H1 (cell line): Measurements from ENCODE around the gene TPP2. TPM values are rescaled to one million over a fixed set of nuclear protein-coding genes. Genes with fewer than 3 reads are reported as not detected.

Experiments used
- CTCF ChIA-PET: fragments of 300-600 bp; sonication (Branson Sonifier 250); formaldehyde crosslinking; loops from one replicate; lab custom pipeline; 2021; ENCODE audit not compliant: partially characterized antibody; lab: Charles Lee
- POLR2A ChIA-PET: fragments of 300-600 bp; sonication (Branson Sonifier 250); formaldehyde crosslinking; loops from one replicate; lab custom pipeline; 2021; ENCODE audit warnings: inconsistent platforms; ENCODE audit not compliant: partially characterized antibody; lab: Charles Lee
- DNase-seq, 2 experiments: peaks; one replicate each; pipeline versions ENCODE4 v3.0.0 to v3.0.0-alpha.2; 2010 to 2022; ENCODE audit warnings: low spot score in 2 of 2, low read depth in 1 of 2, mixed read lengths in 1 of 2
- FAIRE-seq: peaks from 2 replicates; lab custom pipeline; 2011; peaks lifted over from hg19 to GRCh38; lab: Jason Lieb, UNC
- H2AFZ ChIP-seq: 2 replicates; pipeline ENCODE4 v1.8.1; 2012; ENCODE audit warnings: low read length, inconsistent platforms
- H2AK5ac ChIP-seq: 2 replicates; pipeline ENCODE4 v1.6.1; 2013; ENCODE audit warnings: low read depth, low read length
- H2BK120ac ChIP-seq: replicated peaks from 2 replicates; pipeline ENCODE3; 2013; ENCODE audit warnings: low read depth, low read length, inconsistent platforms
- H2BK12ac ChIP-seq: 2 replicates; pipeline ENCODE4 v1.6.1; 2013; ENCODE audit warnings: low read depth, low read length
- H2BK15ac ChIP-seq: 2 replicates; pipeline ENCODE4 v1.6.1; 2013; ENCODE audit warnings: low read length
- H2BK20ac ChIP-seq: 2 replicates; pipeline ENCODE4 v1.6.1; 2013; ENCODE audit warnings: low read length
- H2BK5ac ChIP-seq: 2 replicates; pipeline ENCODE4 v1.6.1; 2013; ENCODE audit warnings: low read depth, low read length
- H3K14ac ChIP-seq: 2 replicates; pipeline ENCODE4 v1.6.1; 2013; ENCODE audit warnings: inconsistent platforms; ENCODE audit not compliant: insufficient read length
- H3K18ac ChIP-seq: 2 replicates; pipeline ENCODE4 v1.6.1; 2013; ENCODE audit warnings: low read length; ENCODE audit errors: extremely low read depth
- H3K23ac ChIP-seq: 2 replicates; pipeline ENCODE4 v1.6.1; 2013; ENCODE audit warnings: inconsistent platforms; ENCODE audit not compliant: insufficient read length
- H3K23me2 ChIP-seq: 2 replicates; pipeline ENCODE4 v1.6.1; 2013; ENCODE audit warnings: low read depth, low read length
- H3K27ac ChIP-seq: 2 replicates; pipeline ENCODE4 v1.6.1; 2011; ENCODE audit warnings: low read depth, low read length, inconsistent platforms
- H3K27me3 ChIP-seq, 4 experiments: replicated peaks in 1 of 4; 1 replicate in 1 of 4; 2 replicates in 3 of 4; pipeline versions ENCODE4 v1.6.1 to v1.8.1; 2011 to 2013; ENCODE audit warnings: low read length in 3 of 4, mild to moderate bottlenecking in 3 of 4, inconsistent platforms in 2 of 4, mixed read lengths in 2 of 4, moderate library complexity in 1 of 4; ENCODE audit not compliant: control insufficient read depth in 3 of 4, insufficient read depth in 3 of 4; ENCODE audit errors: extremely low read depth in 1 of 4
- H3K36me3 ChIP-seq, 4 experiments: 2 replicates each; pipeline versions ENCODE4 v1.6.1 to v1.8.1; 2011 to 2013; ENCODE audit warnings: mild to moderate bottlenecking in 4 of 4, low read length in 3 of 4, moderate library complexity in 2 of 4, control low read depth in 1 of 4, inconsistent platforms in 1 of 4; ENCODE audit not compliant: insufficient read depth in 4 of 4, control insufficient read depth in 2 of 4
- H3K4ac ChIP-seq: replicated peaks from 2 replicates; pipeline ENCODE3; 2013; ENCODE audit warnings: low read length, low read depth, mixed read lengths, inconsistent platforms; ENCODE audit not compliant: insufficient read length
- H3K4me1 ChIP-seq, 4 experiments: replicated peaks in 1 of 4; 1 replicate in 1 of 4; 2 replicates in 3 of 4; pipeline versions ENCODE4 v1.6.1 to v1.8.1; 2011 to 2013; ENCODE audit warnings: low read length in 3 of 4, inconsistent platforms in 2 of 4, mixed read lengths in 1 of 4; ENCODE audit not compliant: insufficient read depth in 4 of 4, control insufficient read depth in 3 of 4
- H3K4me2 ChIP-seq, 2 experiments: 2 replicates each; pipeline versions ENCODE4 v1.6.1 to v1.8.1; 2011 to 2013; ENCODE audit warnings: low read depth in 2 of 2, low read length in 2 of 2, control low read depth in 1 of 2, inconsistent platforms in 1 of 2, mild to moderate bottlenecking in 1 of 2; ENCODE audit not compliant: insufficient read depth in 1 of 2
- H3K4me3 ChIP-seq, 4 experiments: fragments of 200-600, 300-600 bp in 1 of 4; sonication (generic), shearing (Covaris generic), sonication (Bioruptor Twin) in 1 of 4; 2 replicates each; pipeline versions ENCODE4 v1.5.1 to v1.8.1; 2011 to 2016; ENCODE audit warnings: low read length in 4 of 4, low read depth in 3 of 4, control low read depth in 2 of 4, inconsistent platforms in 2 of 4, mild to moderate bottlenecking in 2 of 4, mixed read lengths in 1 of 4, moderate library complexity in 1 of 4; ENCODE audit not compliant: insufficient read depth in 2 of 4; ENCODE audit errors: extremely low read depth in 1 of 4
- H3K56ac ChIP-seq: replicated peaks from 2 replicates; pipeline ENCODE3; 2013; ENCODE audit warnings: low read depth, mild to moderate bottlenecking, mixed read lengths, low read length, inconsistent platforms; ENCODE audit not compliant: insufficient read length
- H3K79me1 ChIP-seq: 2 replicates; pipeline ENCODE4 v1.6.1; 2013; ENCODE audit warnings: low read depth, low read length, control low read depth
- H3K79me2 ChIP-seq, 2 experiments: 2 replicates each; pipeline versions ENCODE4 v1.6.1 to v1.8.1; 2012 to 2013; ENCODE audit warnings: low read length in 2 of 2, mild to moderate bottlenecking in 2 of 2, inconsistent platforms in 1 of 2; ENCODE audit not compliant: insufficient read depth in 2 of 2, control insufficient read depth in 1 of 2
- H3K9ac ChIP-seq, 4 experiments: replicated peaks in 1 of 4; 1 replicate in 1 of 4; 2 replicates in 3 of 4; pipeline versions ENCODE4 v1.6.1 to v1.8.1; 2011 to 2013; ENCODE audit warnings: low read depth in 3 of 4, low read length in 3 of 4, control low read depth in 2 of 4, mild to moderate bottlenecking in 2 of 4, moderate library complexity in 2 of 4, inconsistent platforms in 1 of 4; ENCODE audit errors: extremely low read depth in 1 of 4
- H3K9me3 ChIP-seq, 2 experiments: 2 replicates each; pipeline versions ENCODE4 v1.6.1 to v1.8.1; 2012 to 2013; ENCODE audit warnings: mild to moderate bottlenecking in 2 of 2, moderate library complexity in 2 of 2, control low read depth in 1 of 2, inconsistent platforms in 1 of 2, low read depth in 1 of 2, low read length in 1 of 2, mixed read lengths in 1 of 2; ENCODE audit not compliant: insufficient read depth in 2 of 2
- H4K20me1 ChIP-seq, 2 experiments: replicated peaks in 1 of 2; 2 replicates each; pipeline versions ENCODE3 to v1.8.1; 2011 to 2013; ENCODE audit warnings: inconsistent platforms in 2 of 2, low read length in 2 of 2, mild to moderate bottlenecking in 1 of 2; ENCODE audit not compliant: insufficient read depth in 2 of 2, control insufficient read depth in 1 of 2
- H4K5ac ChIP-seq: 2 replicates; pipeline ENCODE4 v1.6.1; 2013; ENCODE audit warnings: low read length, low read depth, mixed read lengths, inconsistent platforms; ENCODE audit not compliant: insufficient read length
- H4K8ac ChIP-seq: 2 replicates; pipeline ENCODE4 v1.8.0; 2013; ENCODE audit warnings: mild to moderate bottlenecking, moderate library complexity, low read length, inconsistent platforms; ENCODE audit not compliant: insufficient read depth; ENCODE audit errors: extremely low read depth
- H4K91ac ChIP-seq: replicated peaks from 2 replicates; pipeline ENCODE3; 2013; ENCODE audit warnings: low read length, mixed read lengths, inconsistent platforms; ENCODE audit not compliant: insufficient read length
- ASH2L ChIP-seq: fragments of 200-600, 300-600 bp; sonication (generic); IDR thresholded peaks from one replicate; pipeline ENCODE4 v1.7.1; 2017; ENCODE audit warnings: low read length
- ATF3 ChIP-seq: IDR thresholded peaks from 2 replicates; pipeline ENCODE4 v1.6.1; 2011; ENCODE audit warnings: low read depth, mild to moderate bottlenecking, low read length; ENCODE audit not compliant: insufficient read depth
- CBX8 ChIP-seq: fragments of 300-800, 300-1000 bp; sonication (generic); IDR thresholded peaks from 2 replicates; pipeline ENCODE4 v1.7.1; 2016; ENCODE audit warnings: low read depth, low read length, borderline replicate concordance
- CREB1 ChIP-seq: IDR thresholded peaks from 2 replicates; pipeline ENCODE4 v1.6.1; 2012; ENCODE audit warnings: inconsistent platforms
- FOSL1 ChIP-seq: IDR thresholded peaks from 2 replicates; pipeline ENCODE4 v1.6.1; 2011; ENCODE audit warnings: mild to moderate bottlenecking, low read depth, low read length, moderate library complexity; ENCODE audit not compliant: insufficient read depth
- JUN ChIP-seq: IDR thresholded peaks from 2 replicates; pipeline ENCODE4 v1.6.1; 2011; ENCODE audit warnings: low read depth, mild to moderate bottlenecking, improper control_type of control experiment, low read length
- NRF1 ChIP-seq: IDR thresholded peaks from 2 replicates; pipeline ENCODE4 v1.6.1; 2011; ENCODE audit warnings: mild to moderate bottlenecking, low read depth, low read length, improper control_type of control experiment
- USF2 ChIP-seq: IDR thresholded peaks from 2 replicates; pipeline ENCODE4 v1.6.1; 2011; ENCODE audit warnings: low read length, improper control_type of control experiment
- WGBS, 2 experiments: shearing (Covaris generic) in 1 of 2; methylation state at CpG; one replicate each; pipeline versions ENCODE4 v1.1.6 to v1.1.7; 2013 to 2015; ENCODE audit warnings: low lambda C conversion rate in 2 of 2, mixed read lengths in 2 of 2, inconsistent platforms in 1 of 2, low coverage in 1 of 2, missing lambda C conversion rate in 1 of 2; ENCODE audit not compliant: insufficient replicate concordance in 2 of 2, insufficient coverage in 1 of 2, insufficient read length in 1 of 2; ENCODE audit errors: extremely low coverage in 1 of 2, missing lambda C conversion rate in 1 of 2; 5-methylcytosine and 5-hydroxymethylcytosine counted together
- polyA plus RNA-seq, 7 experiments: library from polyadenylated mRNA; depleted of rRNA in 3 of 7; stranded (reverse) in 5 of 7; unstranded in 2 of 7; fragments of >200 nt in 5 of 7; fragments of 200-250 nt in 2 of 7; gene quantifications; 1 replicate in 5 of 7; 2 replicates in 1 of 7; 4 replicates in 1 of 7; pipeline versions ENCODE4 v1.2.1 to v1.2.3, GENCODE V29; 2011 to 2013; ENCODE audit warnings: missing spikeins in 2 of 7, mixed read lengths in 2 of 7
- total RNA-seq: library from RNA; stranded (reverse); fragmentation: NEBNext Ultra II Directional; extraction: Animal tissue kit (Norgen Biotek cat#: 25700); gene quantifications from 2 replicates; pipeline ENCODE4 v1.2.1, GENCODE V29; 2021

TPP2 gene
- total and polyA plus RNA-seq, 2 of the 8 experiments (the other 6 are each of a cell fraction or from before 2014, with no cell fraction given) = 15.9 to 85.7 TPM

GRCh38 chr13:102678339-102679107 lies 81.7 kb downstream of the TPP2 start:
- no peaks in the 10 kb centered on the region for H3K9me3 ChIP-seq
- no peaks in the 10 kb centered on the region; the same call in 1 of the 2 replicates for H3K23me2 ChIP-seq
- no peak overlapping the region for H3K23ac ChIP-seq
- FAIRE-seq (no peak), DNase-seq (no peak)
- H4K91ac ChIP-seq = no peak overlapping the region
- no peaks in the 10 kb centered on the region for H4K20me1 ChIP-seq
- H3K36me3 ChIP-seq = peaks cover 0 to 54% (median 30%) of the 10 kb centered on the region in 4 experiments; a peak in 6 of 8 replicates
- no peak overlapping the region for H2BK12ac ChIP-seq
- TF ChIP-seq CREB1 = no peak
- TF ChIP-seq CBX8 = no peak
- no peak for TF ChIP-seq FOSL1
- TF ChIP-seq ATF3 = no peak
- no peak for TF ChIP-seq JUN
- no peak for TF ChIP-seq ASH2L
- TF ChIP-seq NRF1 = no peak
- no peak for TF ChIP-seq USF2
- no peak overlapping the region for H2BK20ac ChIP-seq
- POLR2A ChIA-PET = interaction anchor here (0.6 kb wide), 1 partner anchor 118 kb away, joined by 3 read pairs; no protein-coding TSS in a partner anchor
- no peak overlapping the region for H2BK15ac ChIP-seq
- H4K5ac ChIP-seq = no peak overlapping the region
- no peak overlapping the region for H3K4me3 ChIP-seq
- no peak overlapping the region for H3K18ac ChIP-seq
- no peak overlapping the region for H2BK5ac ChIP-seq
- no peak overlapping the region for H2AFZ ChIP-seq
- no peaks in the 10 kb centered on the region for H3K79me1 ChIP-seq
- no peak overlapping the region for H2BK120ac ChIP-seq
- no peak overlapping the region for H4K8ac ChIP-seq
- CTCF ChIA-PET = interaction anchor here (1.5 kb wide), 1 partner anchor 11 kb away, joined by 6 read pairs; no protein-coding TSS in a partner anchor
- no peaks in the 10 kb centered on the region for H3K4me1 ChIP-seq
- 92% methylated on average over 5 of the region's 5 CpGs; no CpG with 5 or more reads in 1 of the 2 experiments for WGBS, 2 experiments
- no peak overlapping the region for H3K4ac ChIP-seq
- no peak overlapping the region for H3K27ac ChIP-seq
- H3K4me2 ChIP-seq = no peak overlapping the region
- no peak overlapping the region for H3K9ac ChIP-seq
- H3K79me2 ChIP-seq = no peaks in the 10 kb centered on the region
- no peak overlapping the region for H3K14ac ChIP-seq
- no peak overlapping the region for H2AK5ac ChIP-seq
- no peaks in the 10 kb centered on the region for H3K27me3 ChIP-seq
- no peak overlapping the region for H3K56ac ChIP-seq
